ENCODE measurements around the gene NUAK2. TPM values are rescaled to one million over a fixed set of nuclear protein-coding genes. Genes with fewer than 3 reads are reported as not detected.

NUAK2 gene
- total and polyA plus RNA-seq, 2 of the 8 experiments (the other 6 are each of a cell fraction or from before 2014, with no cell fraction given): 9.4 to 12.9 TPM

DNA sequence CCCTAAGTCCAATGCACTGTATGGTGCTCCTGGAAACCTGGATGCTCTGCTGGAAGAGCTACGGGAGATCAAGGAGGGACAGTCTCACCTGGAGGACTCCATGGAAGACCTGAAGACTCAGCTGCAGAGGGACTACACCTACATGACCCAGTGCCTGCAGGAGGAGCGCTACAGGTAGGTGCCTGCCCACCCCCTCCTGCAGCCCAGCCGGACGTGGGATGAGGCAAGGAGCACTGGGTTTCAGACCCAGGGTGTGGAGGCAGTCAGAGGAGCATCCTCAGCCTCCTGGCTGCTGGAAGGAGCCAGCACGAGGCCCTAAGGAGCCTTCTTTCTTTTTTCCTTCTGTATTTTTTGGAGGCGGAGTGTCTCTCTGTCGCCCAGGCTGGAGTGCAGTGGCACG, 51.8 kb downstream of the NUAK2 start:
- Histone ChIP-seq H4K20me1 (replicated peaks in 1 of 2; ENCODE audit: control insufficient read depth in 1 of 2, insufficient read depth in 2 of 2, low read length in 2 of 2) (peaks cover 0 to 2% of the 10 kb centered on the region in 2 experiments), H2BK120ac (replicated peaks; ENCODE audit: low read depth, low read length) (no peak overlapping the region), H3K4me2 (ENCODE audit: insufficient read depth in 1 of 2, low read depth in 2 of 2, low read length in 2 of 2) (no peak overlapping the region), H2BK20ac (ENCODE audit: low read length) (no peak overlapping the region), H3K36me3 (ENCODE audit: control insufficient read depth in 2 of 4, insufficient read depth in 4 of 4, low read length in 3 of 4) (peaks cover 0 to 7% (median 0%) of the 10 kb centered on the region in 4 experiments; a peak in 1 of 8 replicates), H3K4me3 (ENCODE audit: extremely low read depth in 1 of 4, insufficient read depth in 2 of 4, low read depth in 3 of 4, low read length in 4 of 4) (no peak overlapping the region), H4K5ac (ENCODE audit: insufficient read length, low read depth, low read length) (no peak overlapping the region), H2BK5ac (ENCODE audit: low read depth, low read length) (no peak overlapping the region), H2AK5ac (ENCODE audit: low read depth, low read length) (no peak overlapping the region), H3K79me1 (ENCODE audit: low read depth, low read length) (no peaks in the 10 kb centered on the region; the same call in 1 of the 2 replicates), H3K56ac (replicated peaks; ENCODE audit: insufficient read length, low read depth, low read length) (no peak overlapping the region), H2BK12ac (ENCODE audit: low read depth, low read length) (no peak overlapping the region), H3K4me1 (replicated peaks in 1 of 4; ENCODE audit: control insufficient read depth in 3 of 4, insufficient read depth in 4 of 4, low read length in 3 of 4) (peaks cover 5 to 18% (median 11%) of the 10 kb centered on the region in 4 experiments; a peak in 6 of 7 replicates), H3K27ac (ENCODE audit: low read depth, low read length) (no peak overlapping the region), H2AFZ (ENCODE audit: low read length) (no peak overlapping the region), H3K4ac (replicated peaks; ENCODE audit: insufficient read length, low read depth, low read length) (no peak overlapping the region), H3K9ac (replicated peaks in 1 of 4; ENCODE audit: extremely low read depth in 1 of 4, low read depth in 3 of 4, low read length in 3 of 4) (no peak overlapping the region), H3K23ac (ENCODE audit: insufficient read length) (no peak overlapping the region), H3K9me3 (ENCODE audit: insufficient read depth in 2 of 2, low read depth in 1 of 2, low read length in 1 of 2) (no peaks in the 10 kb centered on the region), H3K79me2 (ENCODE audit: control insufficient read depth in 1 of 2, insufficient read depth in 2 of 2, low read length in 2 of 2) (no peaks in the 10 kb centered on the region), H3K14ac (ENCODE audit: insufficient read length) (no peak overlapping the region), H2BK15ac (ENCODE audit: low read length) (no peak overlapping the region), H3K23me2 (ENCODE audit: low read depth, low read length) (no peaks in the 10 kb centered on the region), H4K91ac (replicated peaks; ENCODE audit: insufficient read length, low read length) (no peak overlapping the region), H3K18ac (ENCODE audit: extremely low read depth, low read length) (no peak overlapping the region), H3K27me3 (replicated peaks in 1 of 4; ENCODE audit: control insufficient read depth in 3 of 4, extremely low read depth in 1 of 4, insufficient read depth in 3 of 4, low read length in 3 of 4) (no peaks in the 10 kb centered on the region), H4K8ac (ENCODE audit: extremely low read depth, insufficient read depth, low read length) (no peak overlapping the region)
- 94% methylated on average over 7 of the region's 8 CpGs; no CpG with 5 or more reads in 1 of the 2 experiments for WGBS, 2 experiments (ENCODE audit: extremely low coverage in 1 of 2, insufficient coverage in 1 of 2, insufficient read length in 1 of 2, insufficient replicate concordance in 2 of 2, low coverage in 1 of 2, low lambda C conversion rate in 2 of 2, missing lambda C conversion rate in 1 of 2)
- ChIA-PET CTCF (ENCODE audit: partially characterized antibody) (interaction anchor here (0.6 to 42.6 kb wide), 9 partner anchors 11 to 255 kb away, joined by 3 to 2424 read pairs (median 10); partner anchors contain the start of genes KLHDC8A, NUAK2 and TMCC2), POLR2A (ENCODE audit: partially characterized antibody) (interaction anchor here (1.5 to 7.4 kb wide), 3 partner anchors 34 to 58 kb away, joined by 3 to 85 read pairs (median 6); partner anchors contain the start of gene TMCC2)
- FAIRE-seq (no peak), DNase-seq (ENCODE audit: low read depth in 1 of 2, low spot score in 2 of 2) (no peak)
- no peak for TF ChIP-seq RBBP5 (IDR thresholded peaks at IDR 0.05; ENCODE audit: borderline replicate concordance, low read depth, low read length)
- no peak for TF ChIP-seq CEBPB (IDR thresholded peaks at IDR 0.05; ENCODE audit: low read depth, low read length)
- TF ChIP-seq, protein P1, sequence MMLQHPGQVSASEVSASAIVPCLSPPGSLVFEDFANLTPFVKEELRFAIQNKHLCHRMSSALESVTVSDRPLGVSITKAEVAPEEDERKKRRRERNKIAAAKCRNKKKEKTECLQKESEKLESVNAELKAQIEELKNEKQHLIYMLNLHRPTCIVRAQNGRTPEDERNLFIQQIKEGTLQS (IDR thresholded peaks at IDR 0.05; ENCODE audit: insufficient read depth, low read depth, low read length): no peak
- TF ChIP-seq POLR2AphosphoS5 (IDR thresholded peaks at IDR 0.05; ENCODE audit: low read depth, low read length): no peak
- TF ChIP-seq SP1 (IDR thresholded peaks at IDR 0.05; ENCODE audit: low read depth, low read length): no peak
- no peak for TF ChIP-seq ASH2L (IDR thresholded peaks at IDR 0.05; ENCODE audit: low read length)
- no peak for TF ChIP-seq EGR1 (IDR thresholded peaks at IDR 0.05; ENCODE audit: borderline replicate concordance, low read depth, low read length)
- no peak for TF ChIP-seq CHD1 (IDR thresholded peaks at IDR 0.05; ENCODE audit: low read depth, low read length)
- TF ChIP-seq, protein P2, sequence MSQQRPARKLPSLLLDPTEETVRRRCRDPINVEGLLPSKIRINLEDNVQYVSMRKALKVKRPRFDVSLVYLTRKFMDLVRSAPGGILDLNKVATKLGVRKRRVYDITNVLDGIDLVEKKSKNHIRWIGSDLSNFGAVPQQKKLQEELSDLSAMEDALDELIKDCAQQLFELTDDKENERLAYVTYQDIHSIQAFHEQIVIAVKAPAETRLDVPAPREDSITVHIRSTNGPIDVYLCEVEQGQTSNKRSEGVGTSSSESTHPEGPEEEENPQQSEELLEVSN (IDR thresholded peaks at IDR 0.05): no peak
- TF ChIP-seq MAFK (IDR thresholded peaks at IDR 0.05; ENCODE audit: low read depth, low read length): no peak
- no peak for TF ChIP-seq JUN (IDR thresholded peaks at IDR 0.05; ENCODE audit: low read depth, low read length)
- TF ChIP-seq TCF12 (IDR thresholded peaks at IDR 0.05; ENCODE audit: low read depth, low read length): no peak
- TF ChIP-seq GTF2F1 (IDR thresholded peaks at IDR 0.05; ENCODE audit: borderline replicate concordance, low read depth, low read length): no peak
- no peak for TF ChIP-seq POLR2A (IDR thresholded peaks at IDR 0.05; ENCODE audit: control extremely low read depth in 1 of 2, low read depth in 2 of 2, low read length in 2 of 2)
